NCI-H1694 (cell line): ENCODE measurements around the gene CCNY.
"Not testable (repeated sequence)": the region's sequence is repeated elsewhere in the genome, so short reads cannot be mapped to it uniquely, and the experiment has no call there.

Source experiments
- DNase-seq: peaks from one replicate; lab custom pipeline; 2025; lab: John Stamatoyannopoulos, UW

CCNY gene

DNA sequence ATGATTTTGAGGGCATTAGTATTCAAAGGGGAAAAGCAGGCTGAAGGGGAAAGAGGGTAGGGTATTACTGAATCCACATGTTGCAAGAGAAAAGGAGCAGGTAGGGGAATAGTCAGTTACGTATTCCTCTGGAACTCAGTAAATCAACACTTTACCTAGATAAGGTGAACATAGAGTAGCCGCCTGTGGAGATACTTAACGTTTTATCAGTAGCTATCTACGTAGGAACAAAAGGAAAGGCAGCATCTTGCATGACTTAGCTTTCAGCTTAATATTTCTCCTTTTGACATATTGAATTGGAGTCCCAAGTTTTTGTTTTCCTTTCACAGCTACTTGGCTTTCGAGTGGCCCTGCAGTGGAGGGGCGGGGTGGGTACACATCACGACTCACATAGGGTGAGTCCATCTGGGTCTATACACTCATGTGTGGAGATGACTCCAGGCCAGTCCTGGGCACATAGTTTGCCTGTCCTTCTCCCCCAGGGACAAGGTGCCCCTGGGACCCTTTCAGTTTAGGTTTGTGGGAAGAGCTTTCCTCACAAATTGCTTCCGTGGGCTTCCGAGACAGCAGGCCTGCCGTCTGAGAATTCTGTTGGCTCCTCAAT, 48.1 kb downstream of the CCNY start:
- DNase-seq: no peak

DNA sequence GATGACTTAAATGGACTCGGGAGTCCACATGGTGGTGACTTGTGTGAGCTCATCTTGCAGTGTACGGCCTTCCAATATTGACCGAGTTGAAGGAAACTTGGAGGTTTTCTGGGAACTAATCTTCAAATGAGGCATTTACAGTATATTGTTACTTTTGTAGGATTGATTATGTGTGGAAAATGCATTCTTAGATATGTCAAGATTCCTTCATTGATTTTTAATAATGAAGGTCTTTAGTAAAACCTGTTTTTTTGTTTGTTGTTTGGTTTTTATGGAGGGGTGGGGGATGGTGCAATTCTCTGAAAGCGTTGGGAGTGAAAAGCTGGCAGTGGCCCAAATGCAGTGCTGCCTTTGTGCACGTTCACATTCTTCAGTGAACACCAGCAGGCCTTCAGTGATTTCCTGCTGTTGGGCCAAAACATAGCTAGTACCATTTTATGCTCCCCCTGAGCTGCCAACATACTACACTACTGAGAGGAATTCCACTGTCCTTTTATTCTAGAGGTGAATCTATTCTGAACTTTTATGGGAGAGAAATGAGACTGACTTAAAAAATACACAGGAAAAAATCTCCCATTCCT, 50.4 kb downstream of the CCNY start:
- DNase-seq: no peak

GRCh38 chr10:35387768-35388167, 51.5 kb downstream of the CCNY start:
- DNase-seq: no peak

DNA sequence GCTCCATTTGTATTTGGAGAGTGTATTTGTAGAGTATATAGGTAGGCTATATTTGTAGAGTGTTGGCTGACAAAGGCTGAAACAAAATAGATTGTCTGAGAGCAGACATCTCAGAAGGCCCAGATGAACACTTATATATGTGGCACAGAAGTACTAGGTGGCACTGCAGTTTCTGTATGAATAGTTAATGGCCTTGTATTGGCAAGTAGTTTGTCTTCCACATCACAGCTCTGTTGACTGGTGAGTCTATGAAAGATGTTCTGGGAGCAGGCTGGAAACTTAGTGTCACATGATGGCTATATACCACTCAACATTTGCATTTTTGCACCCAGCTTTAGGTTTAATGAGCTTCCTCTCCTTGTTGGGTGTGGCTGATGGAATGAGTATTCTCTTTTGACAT, 51.9 kb downstream of the CCNY start:
- no peak for DNase-seq

GRCh38 chr10:35388682-35389081, 52.4 kb downstream of the CCNY start:
- DNase-seq: no peak

GRCh38 chr10:35390161-35390840, 54.0 kb downstream of the CCNY start:
- no peak for DNase-seq

- DNase-seq: no peak
Observed at GRCh38 chr10:35390843-35391152, 54.5 kb downstream of the CCNY start.

GRCh38 chr10:35391153-35391953, 55.0 kb downstream of the CCNY start:
- DNase-seq: no peak

GRCh38 chr10:35391954-35392262, 55.6 kb downstream of the CCNY start:
- DNase-seq: no peak

DNA sequence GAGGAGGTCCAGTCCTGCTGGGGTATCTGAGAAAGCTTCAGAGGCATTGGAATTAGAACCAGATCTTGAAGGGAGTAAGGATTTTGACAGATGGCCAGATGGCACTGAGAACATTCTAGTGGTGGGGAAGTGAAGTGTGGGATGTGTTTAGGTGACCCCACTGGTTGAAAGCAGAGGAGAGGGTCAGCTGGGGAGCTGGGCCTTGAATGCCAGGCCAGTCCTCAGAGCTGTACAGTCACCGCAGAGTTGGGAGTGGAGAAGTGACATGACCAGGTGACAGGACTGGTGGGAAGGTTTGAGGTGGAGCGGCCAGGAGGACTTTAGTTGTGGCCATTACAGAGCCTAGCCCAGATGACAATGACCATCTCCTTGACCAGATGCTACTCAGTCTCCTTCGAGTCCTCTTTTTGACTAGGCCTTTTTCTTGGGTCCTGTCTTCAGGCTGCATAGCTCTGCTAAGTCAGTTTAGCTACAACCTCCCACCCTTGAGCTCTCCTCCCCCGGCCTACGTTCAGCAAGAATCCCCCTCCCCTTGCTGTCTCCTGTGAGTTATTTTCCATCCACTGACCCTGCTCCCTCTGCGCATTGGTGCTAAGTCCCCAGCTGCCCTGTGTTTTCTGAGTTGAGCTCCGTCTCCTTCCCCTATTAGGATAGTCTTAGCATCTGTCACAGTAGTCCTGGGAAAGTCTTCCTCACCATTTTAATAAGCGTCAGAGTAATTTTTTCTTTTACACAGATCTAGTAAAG, 56.3 kb downstream of the CCNY start:
- no peak for DNase-seq

GRCh38 chr10:35394411-35394851, 58.1 kb downstream of the CCNY start:
- no peak for DNase-seq

DNA sequence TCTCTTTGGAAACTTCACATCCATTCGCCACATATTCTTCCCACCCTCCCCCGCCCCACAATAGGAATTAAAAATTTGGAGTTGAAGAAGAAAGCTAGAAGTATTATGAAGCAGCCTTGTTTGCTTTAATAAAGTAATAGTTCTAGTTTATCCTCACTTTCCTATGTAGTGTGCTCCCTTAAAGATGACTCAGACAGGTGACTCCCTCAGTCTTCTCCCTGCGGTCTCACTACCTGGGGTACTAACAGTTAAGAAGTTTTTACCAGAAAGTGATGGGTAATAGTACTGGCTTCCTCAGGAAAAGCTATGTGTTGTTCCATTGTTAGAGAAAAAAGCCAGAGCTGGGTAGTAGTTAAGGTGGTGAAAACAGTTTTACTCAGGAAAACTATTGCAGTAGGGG, 58.6 kb downstream of the CCNY start:
- DNase-seq: no peak

- DNase-seq: no peak
Observed at GRCh38 chr10:35396560-35397434, 60.5 kb downstream of the CCNY start.

- DNase-seq: no peak
Observed at GRCh38 chr10:35397953-35398352, 61.6 kb downstream of the CCNY start.

- DNase-seq: no peak
Observed at GRCh38 chr10:35398355-35398754, 62.0 kb downstream of the CCNY start.

DNA sequence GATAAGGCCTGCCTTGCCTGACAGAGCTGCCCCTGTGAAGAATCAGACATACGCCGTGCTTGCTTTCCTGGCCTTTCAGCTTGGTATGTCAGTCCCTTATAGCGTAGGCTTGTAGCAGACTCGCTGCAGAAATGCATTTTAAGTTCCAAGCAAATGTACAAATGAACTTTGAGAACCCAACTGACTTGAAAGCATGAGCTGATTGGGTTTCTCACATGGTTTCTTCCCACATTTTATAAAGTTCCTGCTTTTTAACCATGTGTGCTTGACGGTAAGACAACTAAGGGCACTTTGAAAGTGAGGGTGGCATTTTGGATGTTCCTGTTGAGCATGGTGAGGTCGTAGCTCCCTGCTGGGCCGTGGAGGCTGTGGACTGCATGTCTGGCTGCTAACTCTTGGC, 62.6 kb downstream of the CCNY start:
- no peak for DNase-seq

- no peak for DNase-seq
Observed at GRCh38 chr10:35399414-35400009, 63.2 kb downstream of the CCNY start.

DNA sequence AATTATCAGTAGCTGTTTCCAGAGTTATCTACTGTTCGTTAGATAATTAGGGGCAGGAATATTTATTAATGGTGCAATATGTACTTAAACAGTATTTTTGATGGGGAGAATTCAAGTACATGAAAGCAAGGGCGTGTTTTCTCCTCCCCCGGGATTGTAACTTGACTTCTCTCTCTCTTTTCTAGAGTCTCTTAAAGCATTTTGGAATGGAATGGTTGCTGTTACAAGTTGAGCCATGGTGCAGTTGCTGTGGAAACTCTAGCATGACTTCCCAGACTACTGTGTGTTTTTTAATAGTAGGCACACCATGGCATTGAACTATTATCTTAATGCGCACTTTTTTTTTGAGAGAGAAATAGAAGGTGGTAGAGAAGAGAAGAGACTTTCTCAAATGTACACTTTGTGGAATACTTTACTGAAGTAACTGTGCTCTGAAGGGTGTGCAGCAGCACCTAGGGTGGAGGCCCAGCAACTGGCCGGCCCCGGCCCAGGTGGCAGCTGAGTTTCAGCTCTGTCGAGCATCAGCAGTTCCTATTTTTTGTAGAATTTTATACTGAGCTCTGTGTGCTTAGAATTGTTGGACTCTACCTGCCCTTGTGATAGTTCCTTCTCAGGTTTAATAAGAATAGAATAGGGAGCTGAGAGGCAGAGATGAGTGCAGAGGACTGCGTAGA, 64.4 kb downstream of the CCNY start:
- DNase-seq: no peak

DNA sequence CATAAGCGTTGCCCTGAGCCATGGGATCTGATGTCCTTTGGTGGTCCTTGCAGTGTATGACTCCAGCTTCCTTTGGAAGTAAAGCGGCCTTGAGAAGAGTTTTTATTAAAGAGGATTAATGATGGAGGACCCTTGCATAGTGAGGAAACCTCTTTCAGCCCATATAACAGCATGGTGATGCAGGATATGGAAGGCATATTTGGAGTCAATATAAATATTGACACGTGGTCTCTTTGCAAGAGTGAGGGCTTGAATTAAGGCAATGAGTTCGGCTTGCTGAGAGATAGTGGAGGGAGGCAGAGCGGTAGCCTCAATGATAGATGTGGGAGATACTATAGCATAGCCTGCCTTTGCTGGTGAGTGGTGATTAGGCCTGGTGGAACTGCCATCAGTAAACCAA, 67.2 kb downstream of the CCNY start:
- not testable (repeated sequence) for DNase-seq

- not testable (repeated sequence) for DNase-seq
Observed at GRCh38 chr10:35404077-35404476, 67.8 kb downstream of the CCNY start.
